ENCODE measurements around the gene SEMA3D.

Gene SEMA3D

DNA sequence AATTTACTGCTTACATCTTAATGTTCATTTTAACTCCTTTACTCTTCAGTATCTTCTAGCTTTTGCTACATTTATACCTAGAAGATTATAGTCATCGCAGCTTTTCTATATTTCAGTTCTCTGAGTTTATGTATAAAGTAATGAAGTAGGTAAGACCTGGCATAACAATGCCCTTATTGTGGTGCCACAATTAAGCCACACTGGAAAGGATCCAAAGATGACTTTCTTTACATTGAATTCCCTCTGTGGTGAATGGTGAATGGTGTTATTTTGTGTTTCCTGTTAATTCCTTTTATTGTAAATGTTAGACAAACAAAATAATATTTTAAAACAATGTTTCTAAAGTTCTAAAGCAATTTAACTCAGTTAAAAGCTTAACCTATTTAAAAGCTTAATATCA, 36.2 kb downstream of the SEMA3D start:
- DNase-seq = no peak
- Mint-ChIP-seq H3K9me3 (no peaks in the 10 kb centered on the region), H3K4me1 (no peaks in the 10 kb centered on the region), H3K27me3 (ENCODE audit: low read depth, poor library complexity) (no peaks in the 10 kb centered on the region), H3K4me3 (no peak overlapping the region), H3K36me3 (ENCODE audit: low read depth) (peaks cover 22% of the 10 kb centered on the region), H3K27ac (no peak overlapping the region)
- TF ChIP-seq, protein P1, sequence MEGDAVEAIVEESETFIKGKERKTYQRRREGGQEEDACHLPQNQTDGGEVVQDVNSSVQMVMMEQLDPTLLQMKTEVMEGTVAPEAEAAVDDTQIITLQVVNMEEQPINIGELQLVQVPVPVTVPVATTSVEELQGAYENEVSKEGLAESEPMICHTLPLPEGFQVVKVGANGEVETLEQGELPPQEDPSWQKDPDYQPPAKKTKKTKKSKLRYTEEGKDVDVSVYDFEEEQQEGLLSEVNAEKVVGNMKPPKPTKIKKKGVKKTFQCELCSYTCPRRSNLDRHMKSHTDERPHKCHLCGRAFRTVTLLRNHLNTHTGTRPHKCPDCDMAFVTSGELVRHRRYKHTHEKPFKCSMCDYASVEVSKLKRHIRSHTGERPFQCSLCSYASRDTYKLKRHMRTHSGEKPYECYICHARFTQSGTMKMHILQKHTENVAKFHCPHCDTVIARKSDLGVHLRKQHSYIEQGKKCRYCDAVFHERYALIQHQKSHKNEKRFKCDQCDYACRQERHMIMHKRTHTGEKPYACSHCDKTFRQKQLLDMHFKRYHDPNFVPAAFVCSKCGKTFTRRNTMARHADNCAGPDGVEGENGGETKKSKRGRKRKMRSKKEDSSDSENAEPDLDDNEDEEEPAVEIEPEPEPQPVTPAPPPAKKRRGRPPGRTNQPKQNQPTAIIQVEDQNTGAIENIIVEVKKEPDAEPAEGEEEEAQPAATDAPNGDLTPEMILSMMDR (IDR thresholded peaks at IDR 0.05) = no peak

DNA sequence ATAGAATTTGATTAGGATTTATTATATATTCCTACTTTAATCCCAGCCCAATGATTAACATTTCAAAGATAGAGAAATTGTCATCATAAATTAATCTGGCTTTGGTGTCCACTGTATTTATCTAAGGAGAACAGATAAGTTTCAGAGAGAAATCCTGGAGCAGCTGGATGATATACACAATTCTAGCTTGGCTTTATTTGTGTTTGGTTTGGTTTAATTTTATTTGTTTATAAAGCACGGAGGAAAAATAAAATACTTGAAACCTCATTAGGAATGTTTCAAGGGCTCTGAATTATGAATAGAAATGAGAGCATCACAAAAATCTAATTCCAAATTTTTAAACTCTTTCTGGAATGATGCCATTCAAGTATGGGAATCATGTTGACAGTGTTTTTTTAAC, 42.1 kb downstream of the SEMA3D start:
- Mint-ChIP-seq H3K36me3 (ENCODE audit: low read depth) (peaks cover 9% of the 10 kb centered on the region), H3K4me1 (peaks cover 16% of the 10 kb centered on the region)

DNA sequence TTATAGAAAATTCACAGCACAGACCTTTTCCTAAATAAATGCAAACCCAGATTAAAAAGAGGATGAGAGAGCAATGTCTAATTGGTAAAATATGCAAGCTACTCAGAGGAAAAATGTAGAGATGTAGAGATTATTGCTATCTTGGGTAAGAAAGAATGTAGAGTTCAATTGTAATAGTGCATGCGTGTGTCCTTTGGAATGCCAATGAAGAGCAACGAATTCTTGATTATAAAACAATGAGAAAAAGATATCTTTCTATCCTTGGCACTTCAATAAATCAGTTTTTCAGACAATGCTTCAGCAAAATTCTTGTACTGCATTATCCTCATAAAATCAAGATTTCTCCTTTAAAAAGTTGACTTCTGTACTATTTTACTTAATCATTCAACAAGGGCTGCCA, 50.9 kb downstream of the SEMA3D start:
- Mint-ChIP-seq H3K9me3 (no peaks in the 10 kb centered on the region), H3K27ac (no peak overlapping the region), H3K4me3 (no peak overlapping the region), H3K36me3 (ENCODE audit: low read depth) (peaks cover 4% of the 10 kb centered on the region), H3K27me3 (ENCODE audit: low read depth, poor library complexity) (peaks cover 4% of the 10 kb centered on the region), H3K4me1 (peaks cover 5% of the 10 kb centered on the region)
- TF ChIP-seq, protein P1 (IDR thresholded peaks at IDR 0.05) = no peak
- no peak for DNase-seq

More for the DNA sequence above, 42.1 kb downstream of the SEMA3D start:
- H3K4me3 Mint-ChIP-seq = no peak overlapping the region
- H3K9me3 Mint-ChIP-seq = no peaks in the 10 kb centered on the region
- TF ChIP-seq, protein P1 (IDR thresholded peaks at IDR 0.05) = no peak
- no peak overlapping the region for H3K27ac Mint-ChIP-seq
- no peaks in the 10 kb centered on the region for H3K27me3 Mint-ChIP-seq (ENCODE audit: low read depth, poor library complexity)
- DNase-seq = no peak

DNA sequence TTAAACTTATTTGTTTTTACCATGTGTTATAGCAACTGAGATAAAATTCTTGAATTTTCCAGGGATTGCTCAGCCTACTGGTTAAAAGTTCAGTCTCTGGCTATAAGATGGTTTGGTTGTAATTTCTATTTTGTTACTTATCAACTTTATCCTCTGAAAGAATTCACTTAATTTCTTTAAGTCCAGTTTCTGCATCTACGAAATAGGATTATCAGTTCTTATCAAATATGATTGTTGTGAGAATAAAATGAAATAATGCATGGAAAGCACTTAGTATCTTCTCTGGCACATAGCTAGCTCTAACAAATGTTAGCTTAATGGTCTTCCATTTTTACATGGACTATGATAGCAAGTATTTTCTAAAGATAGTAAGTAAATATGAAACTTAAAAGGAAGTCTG, 53.3 kb downstream of the SEMA3D start:
- Mint-ChIP-seq H3K4me3 (no peak overlapping the region), H3K27me3 (ENCODE audit: low read depth, poor library complexity) (peaks cover 4% of the 10 kb centered on the region), H3K4me1 (peaks cover 10% of the 10 kb centered on the region), H3K27ac (no peak overlapping the region), H3K36me3 (ENCODE audit: low read depth) (peaks cover under 1% of the 10 kb centered on the region), H3K9me3 (no peaks in the 10 kb centered on the region)
- TF ChIP-seq, protein P1 (IDR thresholded peaks at IDR 0.05) = no peak
- DNase-seq = no peak

DNA sequence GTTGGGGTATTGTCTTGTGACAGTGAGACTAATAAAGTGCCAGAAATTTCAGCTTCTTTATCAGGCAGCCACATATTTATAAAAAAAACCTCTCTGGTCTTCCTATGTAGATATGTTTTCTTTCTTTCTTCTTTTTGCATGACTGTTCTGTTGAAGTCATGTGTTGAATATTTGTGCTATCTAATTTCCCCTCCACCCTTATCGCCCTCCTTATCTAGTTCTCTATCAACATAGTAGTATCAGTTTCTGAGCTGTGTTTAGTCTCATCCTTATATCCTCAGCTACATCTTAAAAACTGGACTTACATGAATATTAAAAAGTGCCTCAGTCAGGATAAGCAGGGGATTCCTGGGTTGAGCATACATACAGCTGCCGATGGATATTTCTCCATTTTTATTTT, 53.9 kb downstream of the SEMA3D start:
- H3K4me1 Mint-ChIP-seq = peaks cover 10% of the 10 kb centered on the region
- DNase-seq = no peak
- no peak overlapping the region for H3K4me3 Mint-ChIP-seq
- no peaks in the 10 kb centered on the region for H3K9me3 Mint-ChIP-seq
- H3K36me3 Mint-ChIP-seq (ENCODE audit: low read depth) = no peaks in the 10 kb centered on the region
- H3K27me3 Mint-ChIP-seq (ENCODE audit: low read depth, poor library complexity) = peaks cover 4% of the 10 kb centered on the region
- no peak overlapping the region for H3K27ac Mint-ChIP-seq
- TF ChIP-seq, protein P1 (IDR thresholded peaks at IDR 0.05) = no peak

DNA sequence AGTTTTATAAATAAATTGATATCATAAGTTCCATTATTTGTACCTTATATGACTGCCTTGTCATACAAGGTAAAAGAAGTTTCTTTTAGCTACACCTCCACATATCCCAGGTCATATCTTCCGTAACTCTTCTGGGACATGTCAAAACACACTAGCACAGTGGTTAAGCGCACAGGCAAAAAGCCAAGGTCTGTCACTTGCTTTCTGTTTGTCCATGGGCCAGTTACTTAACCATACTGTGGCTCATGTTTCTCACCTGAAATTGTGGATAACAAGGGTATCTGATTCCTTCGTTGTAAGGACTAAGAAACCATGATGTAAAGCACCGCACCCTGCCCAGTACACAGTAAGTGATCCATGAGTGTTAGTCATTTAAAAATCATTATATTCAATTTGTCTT, 56.2 kb downstream of the SEMA3D start:
- no peak for DNase-seq
- peaks cover 31% of the 10 kb centered on the region for H3K4me1 Mint-ChIP-seq
- H3K27me3 Mint-ChIP-seq (ENCODE audit: low read depth, poor library complexity) = no peaks in the 10 kb centered on the region
- H3K36me3 Mint-ChIP-seq (ENCODE audit: low read depth) = peaks cover 5% of the 10 kb centered on the region
- TF ChIP-seq, protein P1 (IDR thresholded peaks at IDR 0.05) = no peak
- H3K27ac Mint-ChIP-seq = no peak overlapping the region
- H3K4me3 Mint-ChIP-seq = no peak overlapping the region
- no peaks in the 10 kb centered on the region for H3K9me3 Mint-ChIP-seq
